Measurements from ENCODE around the gene ME3. TPM values are rescaled to one million over a fixed set of nuclear protein-coding genes. Genes with fewer than 3 reads are reported as not detected.

Gene ME3
- total and polyA plus RNA-seq, 4 donors: 1.4 to 7.2 (median 2.3) TPM

DNA sequence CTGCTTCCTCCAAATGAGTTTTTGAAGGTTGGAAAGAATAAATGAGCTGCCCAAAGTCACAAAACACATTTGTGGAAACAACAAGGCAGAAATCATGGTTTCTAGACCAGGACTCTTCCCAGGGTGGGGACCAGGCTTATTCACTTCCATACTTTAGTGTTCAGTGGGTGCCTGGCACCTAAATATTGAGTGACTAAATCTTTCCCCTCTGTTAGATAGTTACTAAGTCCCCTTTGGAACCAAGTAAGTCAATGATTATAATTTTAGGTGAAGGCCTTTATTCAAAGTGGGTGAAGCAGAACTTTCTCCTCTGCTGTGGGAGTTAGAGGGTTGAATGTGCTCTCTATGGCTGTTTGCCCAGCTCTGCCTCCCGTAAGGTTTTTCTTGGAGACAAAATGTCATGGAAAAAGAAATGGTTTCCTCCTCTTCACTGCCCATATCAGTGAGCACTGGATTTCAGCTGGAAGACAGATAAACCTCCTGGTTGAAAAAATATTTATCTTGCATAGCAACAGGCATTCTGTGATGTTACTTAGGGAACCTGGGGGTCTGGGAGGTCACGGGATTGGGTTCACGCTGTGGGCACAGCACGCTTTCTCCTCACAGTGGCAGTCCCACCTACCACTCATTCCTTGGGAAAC, 179.9 kb downstream of the ME3 start:
- H3K9me3 ChIP-seq (ENCODE audit: control insufficient read depth in 4 of 4, low read length in 3 of 4): no peaks in the 10 kb centered on the region
- no peak for DNase-seq (ENCODE audit: low spot score)
- 82% methylated on average over 4 of the region's 4 CpGs for WGBS
- no peak overlapping the region for H3K9ac ChIP-seq (ENCODE audit: low read depth in 1 of 2, low read length in 2 of 2)
- no peak overlapping the region for H3K27ac ChIP-seq (ENCODE audit: low read depth in 1 of 2, low read length in 2 of 2)
- no peaks in the 10 kb centered on the region for H3K27me3 ChIP-seq (ENCODE audit: control insufficient read depth in 4 of 4, insufficient read depth in 4 of 4, low read length in 3 of 4)
- H3K4me3 ChIP-seq (ENCODE audit: low read depth in 1 of 3, low read length in 3 of 3): no peak overlapping the region
- H3K36me3 ChIP-seq (ENCODE audit: control insufficient read depth in 4 of 4, insufficient read depth in 3 of 4, low read depth in 1 of 4, low read length in 3 of 4): no peaks in the 10 kb centered on the region
- H3K4me1 ChIP-seq (ENCODE audit: control insufficient read depth in 4 of 4, insufficient read depth in 4 of 4, low read length in 3 of 4): no peaks in the 10 kb centered on the region
- TF ChIP-seq RXRA (IDR thresholded peaks at IDR 0.05) (peak; percentile 8 to 9), NR2F2 (IDR thresholded peaks at IDR 0.05) (peak; percentile 55), JUND (IDR thresholded peaks at IDR 0.05) (no peak)

- Histone ChIP-seq H3K9me3 (ENCODE audit: control insufficient read depth in 4 of 4, low read length in 3 of 4) (no peaks in the 10 kb centered on the region), H3K27me3 (ENCODE audit: control insufficient read depth in 4 of 4, insufficient read depth in 4 of 4, low read length in 3 of 4) (no peaks in the 10 kb centered on the region), H3K4me1 (ENCODE audit: control insufficient read depth in 4 of 4, insufficient read depth in 4 of 4, low read length in 3 of 4) (no peaks in the 10 kb centered on the region), H3K4me3 (ENCODE audit: low read depth in 1 of 3, low read length in 3 of 3) (no peak overlapping the region), H3K27ac (ENCODE audit: low read depth in 1 of 2, low read length in 2 of 2) (no peak overlapping the region), H3K36me3 (ENCODE audit: control insufficient read depth in 4 of 4, insufficient read depth in 3 of 4, low read depth in 1 of 4, low read length in 3 of 4) (no peaks in the 10 kb centered on the region), H3K9ac (ENCODE audit: low read depth in 1 of 2, low read length in 2 of 2) (no peak overlapping the region)
- no peak for DNase-seq (ENCODE audit: low spot score)
- peak; percentile 53 for TF ChIP-seq NR2F2 (IDR thresholded peaks at IDR 0.05)
- TF ChIP-seq, protein P1, sequence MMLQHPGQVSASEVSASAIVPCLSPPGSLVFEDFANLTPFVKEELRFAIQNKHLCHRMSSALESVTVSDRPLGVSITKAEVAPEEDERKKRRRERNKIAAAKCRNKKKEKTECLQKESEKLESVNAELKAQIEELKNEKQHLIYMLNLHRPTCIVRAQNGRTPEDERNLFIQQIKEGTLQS (IDR thresholded peaks at IDR 0.05): no peak
- WGBS: 86% methylated on average over 4 of the region's 4 CpGs
Observed at GRCh38 chr11:86491027-86491426, 181.4 kb downstream of the ME3 start.

- TF ChIP-seq CTCF (IDR thresholded peaks at IDR 0.05; ENCODE audit: low read depth, low read length, missing input control) (no peak), HNF4A (conservative IDR thresholded peaks at IDR 0.05) (no peak), SP1 (IDR thresholded peaks at IDR 0.05) (no peak), EGR1 (IDR thresholded peaks at IDR 0.05; ENCODE audit: low read depth in 2 of 2) (no peak), GABPA (IDR thresholded peaks at IDR 0.05 in 1 of 2, conservative IDR thresholded peaks at IDR 0.05 in 1 of 2) (no peak), RXRA (IDR thresholded peaks at IDR 0.05) (no peak), HNF4G (IDR thresholded peaks at IDR 0.05) (no peak), NR2F2 (IDR thresholded peaks at IDR 0.05) (no peak), JUND (IDR thresholded peaks at IDR 0.05) (no peak), RAD21 (IDR thresholded peaks at IDR 0.05) (no peak), YY1 (IDR thresholded peaks at IDR 0.05) (no peak), REST (IDR thresholded peaks at IDR 0.05) (no peak)
- TF ChIP-seq, protein P1 (IDR thresholded peaks at IDR 0.05): no peak
- TF ChIP-seq, protein P2, sequence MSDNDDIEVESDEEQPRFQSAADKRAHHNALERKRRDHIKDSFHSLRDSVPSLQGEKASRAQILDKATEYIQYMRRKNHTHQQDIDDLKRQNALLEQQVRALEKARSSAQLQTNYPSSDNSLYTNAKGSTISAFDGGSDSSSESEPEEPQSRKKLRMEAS (IDR thresholded peaks at IDR 0.05): no peak
- no peaks in the 10 kb centered on the region for H3K9me3 ChIP-seq (ENCODE audit: control insufficient read depth in 4 of 4, low read length in 3 of 4)
- no peak overlapping the region for H3K9ac ChIP-seq (ENCODE audit: low read depth in 1 of 2, low read length in 2 of 2)
- no peaks in the 10 kb centered on the region for H3K36me3 ChIP-seq (ENCODE audit: control insufficient read depth in 4 of 4, insufficient read depth in 3 of 4, low read depth in 1 of 4, low read length in 3 of 4)
- H3K4me3 ChIP-seq (ENCODE audit: low read depth in 1 of 3, low read length in 3 of 3): no peak overlapping the region
- H3K27ac ChIP-seq (ENCODE audit: low read depth in 1 of 2, low read length in 2 of 2): no peak overlapping the region
- no peaks in the 10 kb centered on the region for H3K27me3 ChIP-seq (ENCODE audit: control insufficient read depth in 4 of 4, insufficient read depth in 4 of 4, low read length in 3 of 4)
- H3K4me1 ChIP-seq (ENCODE audit: control insufficient read depth in 4 of 4, insufficient read depth in 4 of 4, low read length in 3 of 4): no peaks in the 10 kb centered on the region
- no peak for DNase-seq (ENCODE audit: low spot score)
Observed at GRCh38 chr11:86490582-86490981, 181.8 kb downstream of the ME3 start.

Measured in liver (tissue), 9 donors.